ENCODE data around the gene RFXANK.
A peak's percentile ranks its signal among the peaks of the same experiment; 100 is the strongest.
"Not testable (repeated sequence)": the region's sequence is repeated elsewhere in the genome, so short reads cannot be mapped to it uniquely, and the experiment has no call there.

RFXANK gene

DNA sequence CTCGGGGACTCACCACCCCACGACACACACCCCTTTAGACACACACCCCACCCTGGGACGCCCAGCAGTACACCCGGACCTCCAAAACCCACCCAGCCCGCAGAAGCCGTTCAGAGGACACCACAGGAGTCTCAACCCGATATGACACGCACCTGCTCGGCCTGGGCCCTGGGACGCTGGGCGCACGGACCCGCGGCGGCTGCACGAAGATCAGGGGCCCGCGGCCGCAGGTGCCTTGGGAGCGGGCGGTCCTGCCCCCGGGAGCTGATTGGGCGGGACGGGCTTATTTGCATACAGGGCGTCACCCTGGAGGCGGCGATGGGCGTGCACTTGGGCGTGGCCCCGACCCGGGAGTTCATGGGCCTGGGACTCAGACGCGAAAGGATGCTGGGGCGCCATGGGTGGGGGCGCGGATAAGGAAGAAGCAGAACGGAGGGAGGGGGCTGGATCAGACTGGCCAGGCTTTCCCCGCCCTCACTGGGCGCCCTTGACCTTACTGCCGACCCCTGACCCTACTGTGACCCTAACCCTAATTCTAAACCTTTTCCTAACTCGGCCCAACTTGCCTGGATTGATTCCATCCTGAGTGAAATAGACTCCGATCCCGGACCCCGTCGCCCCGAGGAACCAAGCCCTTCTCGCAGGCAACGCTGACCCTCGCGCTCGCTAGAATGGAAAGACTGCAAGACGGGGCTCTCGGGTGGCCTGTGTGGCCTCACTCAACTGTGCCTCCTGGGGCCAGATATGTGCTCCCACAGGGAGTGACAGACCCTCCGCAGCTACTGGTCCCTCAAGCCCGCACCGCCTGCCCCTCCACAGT lies 21.8 kb upstream of the RFXANK start, which contains the start of gene MEF2B:
MEF2B (minus strand) TSS at position 211 of the 820 bp plus-strand sequence. CDS start 19,528 bp downstream, outside the sequence.
- DNase-seq, result peak; percentile 17

DNA sequence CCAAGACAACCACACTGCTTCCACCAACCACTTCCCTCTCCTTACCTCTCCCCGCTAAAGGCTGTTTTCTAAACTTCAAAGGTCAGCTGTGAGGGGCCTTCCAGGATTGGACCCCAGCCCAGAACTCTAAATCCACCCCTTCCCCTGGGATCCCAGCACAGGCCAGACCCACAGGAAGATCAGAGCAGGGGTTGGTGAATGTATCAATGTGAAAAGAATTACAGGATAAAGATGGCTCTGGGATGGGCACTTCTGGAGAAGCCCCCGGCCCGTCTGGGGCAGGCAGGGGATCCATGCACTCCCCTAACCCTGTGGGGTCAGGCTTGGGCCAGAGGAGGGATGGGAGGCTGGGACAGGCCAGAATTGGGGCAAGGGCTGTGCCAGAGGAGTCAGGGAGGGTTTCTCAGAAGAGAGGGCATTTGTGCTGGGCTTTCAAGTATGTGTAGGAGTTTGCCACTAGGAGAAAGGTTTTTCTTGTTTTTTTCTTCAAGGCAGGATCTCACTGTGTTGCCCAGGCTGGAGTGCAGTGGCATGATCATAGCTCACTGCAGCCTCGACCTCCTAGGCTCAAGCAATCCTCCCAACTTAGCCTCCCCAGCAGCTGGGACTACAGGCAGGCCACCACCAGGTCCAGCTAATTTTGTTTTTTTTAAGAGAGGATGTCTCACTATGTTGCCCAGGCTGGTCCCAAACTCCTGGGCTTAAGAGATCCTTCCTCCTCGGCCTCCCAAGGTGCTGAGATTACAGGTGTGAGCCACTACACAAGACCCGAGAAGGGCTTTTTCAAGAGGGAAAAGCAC lies 21.0 kb upstream of the RFXANK start:
- DNase-seq, result no peak

GRCh38 chr19:19171821-19172532 lies 20.1 kb upstream of the RFXANK start:
- DNase-seq, result no peak

- DNase-seq, result not testable (repeated sequence)
Observed at GRCh38 chr19:19173243-19173642, 18.8 kb upstream of the RFXANK start.

- no peak for DNase-seq
Observed at GRCh38 chr19:19176950-19177349, 15.1 kb upstream of the RFXANK start.

DNA sequence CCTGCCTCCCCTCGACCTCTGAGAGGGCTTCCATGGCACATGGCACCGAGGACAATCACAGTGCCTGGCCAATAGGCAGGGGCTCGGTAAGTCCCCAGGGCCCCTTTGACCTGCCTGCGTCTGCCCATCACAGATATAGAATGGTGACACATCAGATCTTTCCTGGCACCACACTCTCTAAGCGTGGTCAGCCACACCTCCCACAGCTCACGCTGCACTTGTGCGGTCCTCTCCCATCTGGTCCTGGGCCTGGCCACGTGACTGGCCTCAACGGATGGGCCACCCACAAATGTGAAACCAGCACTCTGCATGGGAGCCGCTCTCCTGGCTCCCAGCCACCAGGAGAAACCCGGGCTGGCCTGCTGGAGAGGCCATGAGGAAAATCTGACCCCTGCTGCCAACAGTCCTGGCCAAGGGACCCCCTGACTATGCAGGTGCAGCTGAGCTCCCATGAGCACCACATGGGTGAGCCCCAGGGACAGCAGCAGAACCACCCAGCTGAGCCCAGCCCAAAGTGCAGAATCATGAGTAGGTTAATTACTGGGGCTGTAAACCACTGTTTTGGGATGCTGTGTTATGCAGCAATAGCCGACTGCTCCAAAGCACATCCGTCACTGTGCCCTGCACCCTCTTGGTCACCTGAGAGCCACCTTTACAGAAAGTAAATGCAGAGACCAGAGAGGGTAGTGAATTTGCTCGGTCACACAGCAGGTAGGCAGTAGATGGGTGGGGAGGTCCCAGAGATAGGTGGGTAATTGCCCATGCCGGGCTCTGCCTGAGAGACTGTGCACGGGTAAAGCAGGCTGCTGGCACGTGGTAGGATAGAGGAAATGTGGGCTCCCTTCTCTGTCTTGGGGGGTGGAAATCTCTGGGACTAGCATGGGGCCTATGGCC lies 12.3 kb upstream of the RFXANK start:
- DNase-seq, result no peak

DNA sequence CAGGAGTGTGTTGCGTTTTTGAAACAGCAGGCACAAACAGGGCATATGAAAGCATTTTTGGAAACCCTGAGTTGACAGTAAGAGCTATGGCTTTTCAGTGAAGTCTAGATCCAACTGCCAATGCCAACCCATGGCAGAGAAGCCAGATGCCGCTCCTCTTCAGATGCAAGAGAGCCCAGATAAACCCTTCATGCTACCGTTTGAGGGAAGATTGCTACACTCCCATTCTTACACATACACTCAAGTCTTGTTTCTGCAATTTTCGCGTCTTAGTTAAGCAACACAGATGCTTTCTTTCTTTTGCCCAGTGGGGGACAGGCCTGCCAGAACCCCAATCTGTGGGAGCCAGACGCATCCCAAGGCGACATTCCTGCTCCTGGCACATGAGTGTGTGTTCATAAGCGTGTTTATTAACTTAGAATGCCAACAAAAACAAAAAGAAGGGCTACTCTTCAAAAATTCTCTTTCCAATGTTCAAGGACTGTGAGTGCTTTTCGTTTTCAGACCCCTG lies 10.5 kb upstream of the RFXANK start:
- DNase-seq, result no peak

GRCh38 chr19:19185853-19186740 lies 6.0 kb upstream of the RFXANK start:
- peak; percentile 2 for DNase-seq

GRCh38 chr19:19186742-19187141 lies 5.3 kb upstream of the RFXANK start:
- DNase-seq, result no peak

- DNase-seq, result no peak
Observed at GRCh38 chr19:19191768-19192077, 335 bp upstream of the RFXANK start.

- no peak for DNase-seq
Observed at GRCh38 chr19:19192910-19193423, 909 bp downstream of the RFXANK start.

GRCh38 chr19:19193926-19194325 lies 1.9 kb downstream of the RFXANK start:
- DNase-seq, result no peak

GRCh38 chr19:19201697-19202630 lies 9.9 kb downstream of the RFXANK start:
- no peak for DNase-seq

DNA sequence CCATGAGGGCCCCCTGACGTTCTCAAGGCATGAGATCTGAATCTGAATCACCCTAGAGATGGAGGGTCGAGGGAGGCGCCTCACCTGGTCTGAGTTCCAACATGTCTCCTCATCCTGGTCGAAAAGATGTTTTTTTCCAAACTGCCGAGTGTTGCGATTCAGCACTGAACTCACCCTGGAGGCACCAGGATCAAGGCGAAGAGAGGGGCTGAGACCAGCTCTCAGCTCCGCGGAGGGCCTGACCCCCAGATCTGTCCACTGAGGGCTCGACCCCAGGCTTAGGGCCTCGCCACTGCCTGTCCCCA lies 10.6 kb downstream of the RFXANK start:
- DNase-seq, result no peak

DNA sequence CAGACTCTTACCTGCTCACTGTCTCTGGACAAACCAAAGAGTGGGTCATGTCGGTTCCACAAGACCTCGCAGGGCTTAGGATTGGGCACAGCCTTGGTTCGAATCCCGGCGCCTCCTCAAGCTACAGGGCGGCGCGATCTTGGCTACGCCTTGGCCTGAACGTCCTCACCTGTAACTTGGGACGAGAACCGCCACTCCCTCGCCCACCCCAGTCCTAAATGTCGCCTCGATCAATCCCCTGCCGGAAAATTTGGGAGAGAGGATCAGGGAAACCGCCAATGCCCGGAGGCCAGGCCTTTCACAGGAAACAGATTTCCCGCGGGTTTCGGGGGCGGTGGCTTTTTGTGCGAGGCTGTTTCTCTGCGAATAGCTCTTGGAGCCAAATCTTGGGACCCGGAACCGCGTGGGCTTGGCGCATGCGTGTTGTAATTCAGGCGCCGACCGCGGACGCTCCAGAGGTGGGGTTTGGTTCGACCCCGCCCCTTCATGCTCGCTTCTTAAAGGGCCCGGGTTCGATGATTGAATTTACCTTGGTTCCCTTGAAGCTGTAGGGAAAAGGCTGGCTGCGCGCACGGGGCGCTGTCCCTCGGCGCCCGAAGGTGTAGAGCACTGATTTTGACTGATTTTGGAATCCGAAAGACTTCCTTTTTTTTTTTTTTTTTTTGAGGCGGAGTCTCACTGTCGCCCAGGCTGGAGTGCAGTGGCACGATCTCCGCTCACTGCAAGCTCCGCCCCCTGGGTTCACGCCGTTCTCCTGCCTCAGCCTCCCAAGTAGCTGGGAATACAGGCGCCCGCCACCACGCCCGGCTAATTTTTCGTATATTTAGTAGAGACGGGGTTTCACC lies 11.2 kb downstream of the RFXANK start, which contains the start of gene NR2C2AP:
NR2C2AP (minus strand) TSS at position 403 of the 845 bp plus-strand sequence; CDS start at position 49, 354 bp downstream.
- peak; percentile 83 for DNase-seq

- no peak for DNase-seq
Observed at GRCh38 chr19:19204181-19204580, 12.1 kb downstream of the RFXANK start.

DNA sequence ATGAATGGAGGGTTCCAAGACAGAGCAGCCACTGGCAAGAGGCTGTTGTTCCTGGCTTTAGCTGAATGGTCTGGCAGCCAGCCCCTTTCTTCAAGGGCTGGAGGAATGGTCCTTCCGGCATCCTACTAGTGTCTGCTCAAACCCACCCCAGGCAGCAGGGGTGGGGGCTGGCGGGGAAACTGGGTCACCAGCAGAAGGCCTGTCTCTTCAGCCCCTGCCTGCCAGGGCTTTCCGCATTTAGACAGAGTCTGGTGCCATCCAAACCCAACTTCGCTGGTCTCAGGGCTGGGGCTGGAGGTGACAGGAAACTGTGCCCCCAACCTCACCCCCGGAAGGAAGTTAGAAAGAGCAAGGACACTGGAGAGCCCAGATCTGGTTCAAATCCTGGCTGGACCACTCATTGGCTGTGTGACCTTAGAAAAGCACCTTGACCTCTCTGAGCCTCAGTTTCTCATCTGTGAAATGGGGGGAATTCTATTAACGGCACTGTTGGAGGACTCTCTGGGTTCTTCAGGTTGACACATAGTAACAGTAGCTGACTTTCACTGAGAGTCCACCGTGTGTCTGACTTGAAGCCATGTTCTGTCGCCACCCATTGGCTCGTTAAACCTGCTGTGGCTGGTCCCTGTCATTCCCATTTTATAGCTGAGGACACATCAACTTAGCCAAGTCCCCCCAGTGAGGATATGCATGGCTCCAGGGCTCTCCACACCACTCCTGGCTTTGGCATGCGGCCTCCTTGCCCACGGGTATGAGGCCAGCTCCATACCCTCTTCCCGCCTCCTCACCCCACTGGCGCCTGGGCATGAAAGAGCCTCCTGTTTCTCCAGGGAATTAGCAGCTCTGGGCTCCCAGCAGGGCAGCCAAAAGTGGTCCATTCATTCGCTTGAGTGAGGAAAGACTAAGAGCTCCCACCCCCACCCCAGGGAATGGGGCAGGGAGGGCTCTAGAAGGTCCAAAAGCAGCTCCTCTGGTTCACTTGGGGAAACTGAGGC lies 13.7 kb downstream of the RFXANK start:
- no peak for DNase-seq

All from kidney glomerular epithelial cell (primary cell).